ENCODE measurements around the gene CACNA1C.

Gene CACNA1C

GRCh38 chr12:2389079-2389790 lies 336.4 kb downstream of the CACNA1C start:
- no peaks in the 10 kb centered on the region for H3K27me3 ChIP-seq (ENCODE audit: insufficient read depth, low read depth)
- no peak overlapping the region for H3K27ac ChIP-seq
- H2AFZ ChIP-seq (ENCODE audit: low read depth) = no peak overlapping the region
- no peaks in the 10 kb centered on the region for H3K4me1 ChIP-seq (ENCODE audit: low read depth, poor library complexity, severe bottlenecking)
- H3K79me2 ChIP-seq (ENCODE audit: insufficient read depth, low read depth) = no peaks in the 10 kb centered on the region
- no peak overlapping the region for H3K4me2 ChIP-seq
- no peak overlapping the region for H3K9ac ChIP-seq
- H3K36me3 ChIP-seq (ENCODE audit: insufficient read depth) = no peaks in the 10 kb centered on the region
- no peak overlapping the region for H3K4me3 ChIP-seq (IDR thresholded peaks at IDR 0.05; ENCODE audit: insufficient read depth, low read depth, low read length)
- H4K20me1 ChIP-seq (ENCODE audit: insufficient read depth) = no peaks in the 10 kb centered on the region
- TF ChIP-seq, protein P1, sequence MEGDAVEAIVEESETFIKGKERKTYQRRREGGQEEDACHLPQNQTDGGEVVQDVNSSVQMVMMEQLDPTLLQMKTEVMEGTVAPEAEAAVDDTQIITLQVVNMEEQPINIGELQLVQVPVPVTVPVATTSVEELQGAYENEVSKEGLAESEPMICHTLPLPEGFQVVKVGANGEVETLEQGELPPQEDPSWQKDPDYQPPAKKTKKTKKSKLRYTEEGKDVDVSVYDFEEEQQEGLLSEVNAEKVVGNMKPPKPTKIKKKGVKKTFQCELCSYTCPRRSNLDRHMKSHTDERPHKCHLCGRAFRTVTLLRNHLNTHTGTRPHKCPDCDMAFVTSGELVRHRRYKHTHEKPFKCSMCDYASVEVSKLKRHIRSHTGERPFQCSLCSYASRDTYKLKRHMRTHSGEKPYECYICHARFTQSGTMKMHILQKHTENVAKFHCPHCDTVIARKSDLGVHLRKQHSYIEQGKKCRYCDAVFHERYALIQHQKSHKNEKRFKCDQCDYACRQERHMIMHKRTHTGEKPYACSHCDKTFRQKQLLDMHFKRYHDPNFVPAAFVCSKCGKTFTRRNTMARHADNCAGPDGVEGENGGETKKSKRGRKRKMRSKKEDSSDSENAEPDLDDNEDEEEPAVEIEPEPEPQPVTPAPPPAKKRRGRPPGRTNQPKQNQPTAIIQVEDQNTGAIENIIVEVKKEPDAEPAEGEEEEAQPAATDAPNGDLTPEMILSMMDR (conservative IDR thresholded peaks at IDR 0.05; ENCODE audit: low read depth, low read length) = no peak

GRCh38 chr12:2390133-2390532 lies 337.3 kb downstream of the CACNA1C start:
- TF ChIP-seq, protein P1 (conservative IDR thresholded peaks at IDR 0.05; ENCODE audit: low read depth, low read length) = no peak
- Histone ChIP-seq H3K4me1 (ENCODE audit: low read depth, poor library complexity, severe bottlenecking) (no peaks in the 10 kb centered on the region), H3K4me2 (no peak overlapping the region), H3K9ac (no peak overlapping the region), H3K27me3 (ENCODE audit: insufficient read depth, low read depth) (no peaks in the 10 kb centered on the region), H3K36me3 (ENCODE audit: insufficient read depth) (no peaks in the 10 kb centered on the region), H3K79me2 (ENCODE audit: insufficient read depth, low read depth) (no peaks in the 10 kb centered on the region), H2AFZ (ENCODE audit: low read depth) (no peak overlapping the region), H4K20me1 (ENCODE audit: insufficient read depth) (no peaks in the 10 kb centered on the region), H3K4me3 (IDR thresholded peaks at IDR 0.05; ENCODE audit: insufficient read depth, low read depth, low read length) (no peak overlapping the region), H3K27ac (no peak overlapping the region)

- Histone ChIP-seq H3K4me1 (ENCODE audit: low read depth, poor library complexity, severe bottlenecking) (no peaks in the 10 kb centered on the region), H3K27me3 (ENCODE audit: insufficient read depth, low read depth) (no peaks in the 10 kb centered on the region), H3K4me2 (no peak overlapping the region), H4K20me1 (ENCODE audit: insufficient read depth) (no peaks in the 10 kb centered on the region), H3K27ac (no peak overlapping the region), H3K36me3 (ENCODE audit: insufficient read depth) (no peaks in the 10 kb centered on the region), H2AFZ (ENCODE audit: low read depth) (no peak overlapping the region), H3K9ac (no peak overlapping the region), H3K4me3 (IDR thresholded peaks at IDR 0.05; ENCODE audit: insufficient read depth, low read depth, low read length) (no peak overlapping the region), H3K79me2 (ENCODE audit: insufficient read depth, low read depth) (no peaks in the 10 kb centered on the region)
- TF ChIP-seq, protein P1 (conservative IDR thresholded peaks at IDR 0.05; ENCODE audit: low read depth, low read length) = no peak
These were observed 338.1 kb downstream of the CACNA1C start for GRCh38 chr12:2390850-2391390.

DNA sequence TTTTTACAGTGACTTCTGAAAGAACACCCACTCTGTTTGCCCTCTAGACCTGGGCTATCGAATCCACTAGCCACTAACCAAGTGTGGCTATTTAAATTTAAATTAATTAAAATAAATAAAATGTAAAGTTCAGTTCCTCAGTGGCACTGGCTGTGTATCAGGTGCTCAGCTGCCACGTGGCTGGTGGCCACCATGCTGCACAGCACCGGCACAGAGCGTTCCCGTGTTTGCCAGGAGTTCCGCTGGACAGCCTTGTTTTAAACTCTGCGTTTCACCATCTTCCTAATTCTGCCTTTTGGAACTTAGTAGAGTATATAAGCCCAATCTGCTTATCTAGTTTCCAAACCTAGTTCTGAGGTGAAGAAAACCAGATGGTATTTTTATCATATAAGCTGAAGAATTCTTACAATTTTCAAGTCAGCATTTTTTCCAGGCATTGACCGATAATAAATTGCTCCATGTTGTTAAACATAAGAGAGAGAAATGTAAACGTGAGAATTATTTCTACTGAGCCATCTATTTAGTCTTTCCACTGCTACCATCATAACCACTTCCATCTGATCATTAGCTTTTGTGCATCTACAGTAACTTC lies 339.0 kb downstream of the CACNA1C start:
- TF ChIP-seq, protein P1 (conservative IDR thresholded peaks at IDR 0.05; ENCODE audit: low read depth, low read length) = no peak
- Histone ChIP-seq H3K9ac (no peak overlapping the region), H4K20me1 (ENCODE audit: insufficient read depth) (no peaks in the 10 kb centered on the region), H3K27ac (no peak overlapping the region), H2AFZ (ENCODE audit: low read depth) (no peak overlapping the region), H3K4me3 (IDR thresholded peaks at IDR 0.05; ENCODE audit: insufficient read depth, low read depth, low read length) (no peak overlapping the region), H3K4me2 (no peak overlapping the region), H3K79me2 (ENCODE audit: insufficient read depth, low read depth) (no peaks in the 10 kb centered on the region), H3K36me3 (ENCODE audit: insufficient read depth) (no peaks in the 10 kb centered on the region), H3K27me3 (ENCODE audit: insufficient read depth, low read depth) (no peaks in the 10 kb centered on the region), H3K4me1 (ENCODE audit: low read depth, poor library complexity, severe bottlenecking) (no peaks in the 10 kb centered on the region)
